Panc1 (cell line): ENCODE results near the gene RASGEF1C. TPM values are rescaled to one million over a fixed set of nuclear protein-coding genes. Genes with fewer than 3 reads are reported as not detected.

ENCODE experiments used
- ATAC-seq: fragments of 200-7000 bp; cut with Tn5 transposase; 2 replicates; pipeline ENCODE4 v1.9.1; 2020; ENCODE audit warnings: mild to moderate bottlenecking, moderate library complexity
- BruUV-seq: library from RNA; stranded (reverse); fragments of 400-500 nt; replicated peaks from 2 replicates; lab custom pipeline; 2021; lab: Mats Ljungman, UMichigan
- CTCF ChIA-PET: fragments of 300-600 bp; sonication (Branson Sonifier 250); formaldehyde crosslinking; loops from one replicate; lab custom pipeline; 2022; ENCODE audit warnings: antibody characterized with exemption; lab: Charles Lee
- POLR2A ChIA-PET: fragments of 300-600 bp; sonication (Branson Sonifier 250); formaldehyde crosslinking; loops from one replicate; lab custom pipeline; 2022; ENCODE audit warnings: antibody characterized with exemption; lab: Charles Lee
- DNase-seq: peaks from one replicate; pipeline ENCODE4 v3.0.0-alpha.2; 2010; ENCODE audit warnings: low read depth, low spot score
- H3K27ac ChIP-seq: 2 replicates; pipeline ENCODE4 v1.5.1; 2011; ENCODE audit warnings: mild to moderate bottlenecking, low read length, inconsistent platforms
- H3K27me3 ChIP-seq: fragments of 200-500 bp; sonication (Bioruptor generic); 2 replicates; pipeline ENCODE4 v1.6.0; 2014; ENCODE audit warnings: low read length, inconsistent platforms; ENCODE audit not compliant: control insufficient read depth, insufficient read depth
- H3K36me3 ChIP-seq: fragments of 200-500 bp; sonication (Bioruptor generic); 2 replicates; pipeline ENCODE4 v1.5.1; 2014; ENCODE audit warnings: inconsistent platforms, mild to moderate bottlenecking, low read length, moderate library complexity; ENCODE audit not compliant: control insufficient read depth, insufficient read depth
- H3K4me1 ChIP-seq: 2 replicates; pipeline ENCODE4 v1.5.1; 2011; ENCODE audit warnings: inconsistent platforms, mild to moderate bottlenecking, low read length, moderate library complexity; ENCODE audit not compliant: control insufficient read depth, insufficient read depth
- H3K4me3 ChIP-seq, 2 experiments: 2 replicates each; pipeline ENCODE4 v1.5.1; 2011 to 2012; ENCODE audit warnings: low read depth in 2 of 2, low read length in 2 of 2, mild to moderate bottlenecking in 2 of 2, inconsistent platforms in 1 of 2, moderate library complexity in 1 of 2
- H3K9me3 ChIP-seq: fragments of 200-500 bp; sonication (Bioruptor generic); 2 replicates; pipeline ENCODE4 v1.5.1; 2014; ENCODE audit warnings: low read depth, mild to moderate bottlenecking, inconsistent platforms, low read length, moderate library complexity; ENCODE audit not compliant: control insufficient read depth, insufficient read depth
- CTCF ChIP-seq: fragments of 450-650 bp; IDR thresholded peaks from 2 replicates; pipeline ENCODE4 v1.5.1; 2017; ENCODE audit warnings: mild to moderate bottlenecking
- POLR2AphosphoS5 ChIP-seq: IDR thresholded peaks from 2 replicates; pipeline ENCODE4 v1.6.1; 2012; ENCODE audit warnings: mild to moderate bottlenecking, low read depth, low read length, moderate library complexity
- REST ChIP-seq, 2 experiments: IDR thresholded peaks; 2 replicates each; pipeline ENCODE4 v1.6.1; 2011 to 2012; ENCODE audit warnings: low read depth in 2 of 2, control low read depth in 1 of 2, low read length in 1 of 2, mild to moderate bottlenecking in 1 of 2, moderate library complexity in 1 of 2; ENCODE audit not compliant: insufficient read depth in 1 of 2
- SIN3A ChIP-seq: IDR thresholded peaks from 2 replicates; pipeline ENCODE4 v1.6.1; 2012; ENCODE audit warnings: low read depth, mild to moderate bottlenecking, low read length, moderate library complexity, borderline replicate concordance; ENCODE audit not compliant: insufficient read depth
- TCF7L2 ChIP-seq: IDR thresholded peaks from 2 replicates; pipeline ENCODE4 v1.6.1; 2011; ENCODE audit warnings: mild to moderate bottlenecking, low read depth, low read length, inconsistent platforms
- in situ Hi-C: cut with HindIII; loops from 2 replicates; pipeline ENCODE4 v1.10.0; 2016; ENCODE audit warnings: low sequenced_read_pairs, low pct_unique_long_range_greater_than_20kb
- intact Hi-C: fragments of 100-400 bp; cut with micrococcal nuclease; formaldehyde crosslinking; loops from one replicate; pipeline ENCODE4 v1.10.0; 2022; ENCODE audit not compliant: unreplicated experiment
- total RNA-seq: library from RNA; stranded (reverse); gene quantifications from one replicate; pipeline ENCODE4 v1.2.1, GENCODE V29; 2021; ENCODE audit not compliant: unreplicated experiment

RASGEF1C gene
- total RNA-seq, 1 experiment from 2014 or later, result 0.49 TPM

GRCh38 chr5:180112181-180112861, 96.7 kb downstream of the RASGEF1C start:
- Histone ChIP-seq H3K4me3 (no peak overlapping the region), H3K36me3 (no peaks in the 10 kb centered on the region), H3K4me1 (no peaks in the 10 kb centered on the region), H3K27ac (no peak overlapping the region), H3K9me3 (no peaks in the 10 kb centered on the region), H3K27me3 (no peaks in the 10 kb centered on the region)
- ATAC-seq (no peak), DNase-seq (no peak)
- POLR2A ChIA-PET, result no interaction called here
- intact Hi-C loops, result no loop called here
- no peak for TF ChIP-seq REST (IDR thresholded peaks at IDR 0.05; ENCODE audit: insufficient read depth in 1 of 2, low read depth in 2 of 2, low read length in 1 of 2)
- no peak for TF ChIP-seq POLR2AphosphoS5
- no peak for TF ChIP-seq TCF7L2
- no peak for TF ChIP-seq CTCF
- TF ChIP-seq SIN3A, result no peak
- CTCF ChIA-PET, result no interaction called here
- in situ Hi-C loops, result no loop called here
- BruUV-seq, result no TSS peak

GRCh38 chr5:180111273-180112002, 97.6 kb downstream of the RASGEF1C start:
- POLR2A ChIA-PET, result no interaction called here
- in situ Hi-C loops, result no loop called here

More at GRCh38 chr5:180111273-180112002, 97.6 kb downstream of the RASGEF1C start:
- no peak overlapping the region for H3K4me3 ChIP-seq
- H3K4me1 ChIP-seq, result no peaks in the 10 kb centered on the region
- H3K27ac ChIP-seq, result no peak overlapping the region
- DNase-seq (no peak), ATAC-seq (no peak)
- TF ChIP-seq CTCF (no peak), SIN3A (no peak), REST (IDR thresholded peaks at IDR 0.05; ENCODE audit: insufficient read depth in 1 of 2, low read depth in 2 of 2, low read length in 1 of 2) (no peak), TCF7L2 (no peak), POLR2AphosphoS5 (no peak)
- BruUV-seq, result no TSS peak
- H3K27me3 ChIP-seq, result no peaks in the 10 kb centered on the region
- intact Hi-C loops, result no loop called here
- H3K36me3 ChIP-seq, result no peaks in the 10 kb centered on the region
- CTCF ChIA-PET, result no interaction called here
- peaks cover 9% of the 10 kb centered on the region; the same call in 1 of the 2 replicates for H3K9me3 ChIP-seq
